Measurements from ENCODE around the gene RGL4.

- TF ChIP-seq CTCF (IDR thresholded peaks at IDR 0.05), result no peak
- no peak for TF ChIP-seq POLR2A (IDR thresholded peaks at IDR 0.05)
- no peak for TF ChIP-seq EP300 (IDR thresholded peaks at IDR 0.05)
Measured at GRCh38 chr22:23657727-23658126, 33.1 kb upstream of the RGL4 start.

All from ovary (tissue), 3 donors.